Stimulated activated CD4-positive, alpha-beta T cell treated with anti-CD3 and anti-CD28 coated beads, Interleukin-15, amount 100 ng/mL, for 24 hours (primary cell): Measurements from ENCODE around the gene RXFP4.

Source experiments
- DNase-seq: peaks from one replicate; pipeline ENCODE4 v3.0.0-alpha.2; 2020

Gene RXFP4

DNA sequence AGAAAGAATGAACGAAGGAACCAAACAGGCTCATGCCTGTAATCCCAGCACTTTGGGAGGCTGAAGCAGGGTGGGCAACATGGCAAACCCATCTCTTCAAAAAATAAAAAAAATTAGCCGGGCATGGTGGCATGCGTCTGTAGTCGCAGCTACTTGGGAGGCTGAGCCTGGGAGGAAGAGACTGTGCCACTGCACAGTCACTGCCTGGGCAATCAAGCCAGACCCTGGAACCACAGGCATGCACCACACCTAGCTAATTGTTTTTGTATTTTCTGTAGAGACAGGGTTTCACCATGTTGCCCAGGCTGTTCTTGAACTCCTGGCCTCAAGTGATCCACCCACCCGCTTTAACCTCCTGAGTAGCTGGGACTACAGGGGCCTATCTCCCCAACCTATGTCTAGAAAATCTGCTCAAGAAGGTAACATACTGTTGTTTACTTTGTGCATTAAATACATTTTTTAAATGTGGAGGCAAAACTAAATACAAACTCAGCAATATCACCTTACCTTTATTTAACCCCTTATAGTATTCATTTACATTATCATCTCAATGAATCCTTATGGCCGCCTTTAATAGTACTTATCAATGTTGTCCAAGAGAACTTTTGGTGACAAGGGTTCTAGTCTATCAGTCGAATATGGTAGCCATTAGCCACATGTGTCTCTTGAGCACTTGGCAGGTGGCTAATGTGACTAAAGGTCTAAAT, 10.0 kb upstream of the RXFP4 start:
- DNase-seq = no peak

DNA sequence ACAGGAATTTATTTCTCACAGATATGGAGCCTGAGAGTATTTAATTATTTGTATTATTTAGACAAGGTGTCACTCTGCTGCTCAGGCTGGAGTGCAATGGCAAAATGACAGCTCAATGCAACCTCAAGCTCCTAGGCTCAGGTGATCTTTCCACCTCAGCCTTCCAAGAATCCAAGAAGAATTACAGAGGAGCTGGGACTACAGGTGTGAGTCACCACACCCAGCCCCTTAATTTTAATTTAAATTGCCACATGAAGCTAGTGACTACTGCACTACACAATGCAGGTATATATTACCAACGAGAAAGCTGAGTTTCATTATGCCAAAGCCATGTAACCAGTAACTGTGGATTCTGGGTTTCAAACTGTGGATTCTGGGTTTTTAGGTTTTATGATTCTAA, 9.4 kb upstream of the RXFP4 start:
- no peak for DNase-seq

DNA sequence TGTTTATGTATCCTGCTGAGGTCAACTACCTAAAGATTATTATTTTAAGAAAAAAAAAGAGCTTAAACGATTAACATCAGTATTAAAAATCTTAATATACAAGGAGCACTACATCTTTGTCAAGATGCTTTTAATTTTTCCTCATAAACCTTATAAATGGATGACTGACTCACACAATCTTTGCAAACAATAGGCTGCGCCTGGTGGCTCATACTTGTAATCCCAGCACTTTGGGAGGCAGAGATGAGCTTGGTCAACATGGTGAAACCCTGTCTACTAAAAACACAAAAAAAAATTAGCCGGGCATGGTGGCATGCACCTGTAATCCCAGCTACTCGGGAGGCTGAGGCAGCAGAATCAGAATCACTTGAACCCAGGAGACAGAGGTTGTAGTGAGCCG, 9.0 kb upstream of the RXFP4 start:
- no peak for DNase-seq

GRCh38 chr1:155933591-155934096, 7.8 kb upstream of the RXFP4 start:
- DNase-seq = no peak

DNA sequence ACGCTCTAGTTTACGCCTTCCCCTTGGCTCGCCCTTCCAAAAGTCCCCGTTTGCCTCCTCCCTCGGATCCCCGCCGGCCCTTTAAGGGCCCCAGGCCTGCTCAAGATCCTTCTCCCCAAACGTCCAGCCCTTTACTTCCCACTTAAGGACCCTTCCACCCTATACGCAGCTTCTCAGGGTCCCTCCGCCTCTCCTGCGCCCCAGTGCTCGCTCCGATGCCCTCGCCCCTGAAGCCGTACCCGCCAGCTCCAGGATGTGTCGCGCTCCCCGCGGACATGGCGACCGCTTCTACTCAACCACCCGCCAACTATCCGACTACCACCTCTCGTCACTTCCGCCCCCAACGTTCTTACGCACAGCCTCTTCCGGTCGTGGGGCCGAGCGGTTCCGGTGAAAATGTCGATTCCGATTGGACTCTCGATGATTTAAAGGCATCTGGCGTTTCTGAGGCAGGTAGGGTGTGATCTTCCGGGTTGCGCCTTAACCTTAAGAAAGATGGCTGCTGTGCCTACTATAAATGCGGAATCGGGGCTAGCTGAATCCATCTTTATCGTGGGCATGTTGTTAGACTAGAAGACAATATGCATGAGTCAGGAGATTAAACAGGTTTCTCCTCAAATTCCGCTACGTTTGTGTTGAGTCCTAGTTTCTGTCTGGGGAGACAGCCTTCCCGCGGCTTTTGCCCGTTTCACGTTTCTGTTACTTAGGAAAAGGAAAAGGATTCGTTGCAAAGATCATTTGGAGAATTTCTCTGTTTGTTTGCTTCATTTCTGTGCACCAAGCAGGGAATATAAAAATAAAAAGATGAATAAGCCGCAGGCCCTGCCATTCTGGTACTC, 7.1 kb upstream of the RXFP4 start, which contains the start of gene KHDC4:
KHDC4 (minus strand) TSS at position 317 of the 839 bp plus-strand sequence; CDS start at position 277, 40 bp downstream.
- DNase-seq = peak; percentile 95

DNA sequence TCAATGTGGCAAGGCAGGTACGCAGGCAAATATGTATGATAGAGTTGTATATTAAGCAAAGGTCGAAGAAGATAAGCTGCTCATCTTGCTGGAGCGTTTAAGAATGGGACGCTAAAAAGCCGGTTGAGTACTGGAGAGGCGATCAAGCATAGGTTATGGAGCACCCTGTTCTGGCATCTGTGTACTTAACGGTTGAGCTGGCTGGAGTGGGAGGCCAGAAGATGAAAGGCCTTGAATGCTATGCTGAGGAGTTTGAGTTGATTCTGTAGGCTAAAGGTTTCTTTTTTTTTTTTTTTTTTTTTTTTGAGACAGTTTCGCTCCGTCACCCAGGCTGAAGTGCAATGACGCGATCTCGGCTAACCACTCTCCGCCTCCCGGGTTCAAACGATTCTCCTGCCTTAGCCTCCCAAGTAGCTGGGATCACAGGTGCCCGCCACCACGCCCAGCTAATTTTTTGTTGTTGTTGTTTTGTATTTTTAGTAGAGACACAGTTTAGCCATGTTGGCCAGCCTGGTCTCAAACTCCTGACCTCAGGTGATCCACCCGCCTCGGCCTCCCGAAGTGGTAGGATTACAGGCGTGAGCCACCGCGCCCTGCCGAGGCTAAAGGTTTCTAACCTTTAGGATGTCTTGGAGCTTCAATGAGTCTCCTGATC, 6.4 kb upstream of the RXFP4 start:
- no peak for DNase-seq

DNA sequence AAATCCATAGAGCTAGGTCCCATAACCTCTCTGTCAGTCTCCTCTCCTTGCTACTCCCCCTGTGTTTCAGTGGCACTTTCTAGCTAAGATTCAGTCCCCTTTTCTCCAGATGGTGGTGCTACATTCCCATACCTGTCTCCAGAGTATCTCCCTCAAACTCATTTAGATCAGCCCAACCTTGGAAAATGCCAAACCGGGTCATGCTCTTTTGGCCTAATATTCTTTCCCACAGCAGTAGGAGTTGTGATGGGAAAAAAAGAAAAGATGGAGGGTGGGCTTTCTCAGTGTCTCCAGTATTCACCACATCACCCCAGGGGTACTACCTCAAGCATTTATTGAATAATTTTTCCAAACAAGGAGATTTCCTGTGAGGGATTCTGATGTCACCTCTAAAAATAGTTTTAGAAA, 3.2 kb upstream of the RXFP4 start:
- no peak for DNase-seq

DNA sequence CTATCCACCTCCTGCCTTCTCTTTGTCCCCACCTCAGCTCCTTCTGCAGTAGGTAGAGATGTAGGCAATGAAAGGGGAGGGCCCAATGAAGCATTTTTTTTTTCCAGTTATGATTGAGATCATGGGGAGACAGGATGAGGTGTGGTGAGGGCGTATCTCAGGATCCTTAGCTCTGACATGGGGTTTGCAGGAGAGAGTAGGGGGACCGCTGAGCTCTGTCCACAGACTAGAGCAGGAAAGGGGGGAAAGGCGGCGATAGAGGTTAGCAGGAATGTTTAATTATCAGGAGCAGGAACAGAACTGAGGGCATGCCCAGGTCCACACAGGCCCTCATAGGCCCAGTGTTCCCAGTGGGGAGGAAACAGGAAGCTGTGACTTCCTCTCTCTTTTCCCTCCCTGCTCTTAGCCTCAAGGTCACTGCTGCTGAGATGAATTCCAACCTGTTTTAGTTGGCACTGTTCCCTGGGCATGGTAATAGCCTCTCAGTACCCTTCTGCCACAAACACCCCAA, 901 bp upstream of the RXFP4 start:
- DNase-seq = no peak

GRCh38 chr1:155941845-155942531, 550 bp downstream of the RXFP4 start:
- DNase-seq = no peak

GRCh38 chr1:155942578-155943141, 1.2 kb downstream of the RXFP4 start:
- no peak for DNase-seq

DNA sequence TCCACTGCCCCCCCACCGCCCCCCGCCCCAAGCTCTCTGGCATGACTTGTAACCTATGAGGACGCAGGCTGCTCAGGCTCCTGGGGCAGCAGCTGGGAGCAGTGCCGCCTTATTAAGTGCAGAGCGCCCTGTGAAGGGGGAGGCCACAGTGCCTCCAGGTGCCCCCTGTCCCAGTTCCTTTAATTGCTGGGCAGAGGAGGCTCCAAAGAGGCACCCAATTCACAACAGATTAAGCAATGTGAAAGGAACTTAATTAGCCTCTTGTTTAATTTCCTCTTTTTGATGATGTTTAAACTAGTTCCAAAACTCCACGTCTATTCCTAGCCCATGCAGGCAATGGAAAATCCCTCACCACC, 3.0 kb downstream of the RXFP4 start:
- DNase-seq = no peak

DNA sequence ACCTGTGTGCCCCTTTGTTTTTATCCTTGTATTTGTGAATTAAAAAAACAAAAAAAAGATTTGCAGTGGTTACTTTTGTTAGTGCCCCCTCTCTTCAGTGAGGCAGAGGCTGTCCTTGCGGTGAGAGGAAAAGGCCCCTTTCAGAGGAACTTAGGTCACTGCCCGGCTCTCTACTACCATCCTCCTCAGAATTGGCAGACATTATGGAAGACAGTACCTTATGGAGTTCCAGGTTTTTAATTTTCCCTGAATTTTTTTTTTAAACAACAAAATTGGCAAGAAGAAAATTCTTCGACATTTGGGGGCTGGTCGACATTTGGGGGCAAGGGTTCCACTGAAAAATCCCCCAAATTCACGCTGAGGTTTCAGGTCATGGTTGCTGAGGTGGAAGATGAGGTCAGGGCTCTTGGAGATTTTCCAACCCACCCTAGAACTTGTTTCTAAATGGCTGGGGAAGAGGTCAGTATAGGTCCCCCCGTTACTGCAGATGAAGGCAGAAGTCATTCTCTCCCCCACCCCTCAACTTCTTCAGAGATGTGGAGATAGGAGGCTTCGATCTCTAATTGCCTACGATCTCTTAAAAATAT, 5.3 kb downstream of the RXFP4 start:
- no peak for DNase-seq

DNA sequence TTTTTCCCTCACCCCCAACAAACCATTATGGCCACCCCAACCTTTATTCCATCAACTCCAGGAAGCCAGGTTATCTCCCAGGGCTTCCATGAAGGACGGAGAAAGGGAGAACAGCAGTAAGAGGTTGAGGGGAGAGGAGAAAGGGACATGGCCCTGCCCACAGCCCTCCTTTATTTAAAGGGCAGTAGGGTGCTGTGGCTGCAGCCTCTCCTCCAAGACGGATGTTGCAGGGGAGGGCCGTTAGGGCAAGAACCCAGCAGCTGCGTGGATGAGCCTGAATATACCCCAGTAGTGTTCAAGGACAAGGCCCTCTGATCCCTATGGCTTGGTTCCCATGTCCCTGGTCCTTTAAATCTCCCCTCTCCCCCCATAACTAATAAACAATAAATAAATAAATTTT, 5.9 kb downstream of the RXFP4 start:
- DNase-seq = no peak

DNA sequence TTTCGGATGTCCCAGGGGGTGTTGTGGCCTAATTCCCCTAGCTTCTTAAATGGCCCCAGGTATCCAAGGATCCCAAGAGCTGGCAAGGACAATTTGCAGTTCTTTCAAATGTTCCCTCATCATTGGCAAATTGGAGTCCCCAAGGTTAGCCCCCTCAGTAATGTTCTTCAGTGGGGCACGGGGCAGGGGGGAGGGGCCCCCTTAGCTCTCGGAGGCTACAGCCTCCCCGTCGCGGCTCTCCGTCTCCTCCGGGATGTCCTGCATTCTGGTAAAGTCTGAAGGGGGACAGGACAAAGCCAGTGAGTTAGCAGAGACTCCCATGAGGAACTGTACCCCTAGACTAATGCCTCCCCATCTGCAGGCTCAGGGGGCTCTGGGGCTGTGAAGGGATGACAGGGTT, 6.3 kb downstream of the RXFP4 start:
- DNase-seq = no peak

- no peak for DNase-seq
Measured at GRCh38 chr1:155950829-155951228, 9.4 kb downstream of the RXFP4 start.

GRCh38 chr1:155951753-155952504, 10.5 kb downstream of the RXFP4 start:
- no peak for DNase-seq

- DNase-seq = no peak
Measured at GRCh38 chr1:155952505-155952890, 11.1 kb downstream of the RXFP4 start.

- DNase-seq = no peak
Measured at GRCh38 chr1:155954645-155955044, 13.2 kb downstream of the RXFP4 start.

DNA sequence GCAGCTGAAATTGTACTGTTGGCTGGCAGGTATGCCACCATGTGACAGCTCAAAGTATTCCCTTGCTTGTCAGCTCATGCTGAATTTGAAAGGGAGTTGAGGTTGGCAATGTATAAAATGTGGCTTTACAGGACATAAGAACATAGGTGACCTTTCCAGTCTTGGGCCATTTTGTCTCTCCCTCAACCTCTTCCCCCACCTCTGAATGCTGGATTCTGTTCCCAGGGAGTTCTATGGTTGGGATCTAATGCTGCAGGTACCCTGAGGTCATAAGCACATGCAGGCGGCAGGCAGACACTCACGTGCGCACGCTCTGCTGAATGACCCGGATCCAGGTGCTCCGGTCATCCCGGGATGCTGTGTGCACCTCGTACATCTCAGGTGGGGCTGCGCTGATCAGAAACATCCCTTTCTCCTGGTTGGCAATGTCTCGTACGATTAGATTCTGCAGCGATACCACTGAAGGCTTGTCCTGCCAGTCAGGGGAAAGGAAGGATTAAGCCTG, 16.0 kb downstream of the RXFP4 start:
- no peak for DNase-seq

- DNase-seq = no peak
Measured at GRCh38 chr1:155960081-155960745, 18.8 kb downstream of the RXFP4 start.

DNA sequence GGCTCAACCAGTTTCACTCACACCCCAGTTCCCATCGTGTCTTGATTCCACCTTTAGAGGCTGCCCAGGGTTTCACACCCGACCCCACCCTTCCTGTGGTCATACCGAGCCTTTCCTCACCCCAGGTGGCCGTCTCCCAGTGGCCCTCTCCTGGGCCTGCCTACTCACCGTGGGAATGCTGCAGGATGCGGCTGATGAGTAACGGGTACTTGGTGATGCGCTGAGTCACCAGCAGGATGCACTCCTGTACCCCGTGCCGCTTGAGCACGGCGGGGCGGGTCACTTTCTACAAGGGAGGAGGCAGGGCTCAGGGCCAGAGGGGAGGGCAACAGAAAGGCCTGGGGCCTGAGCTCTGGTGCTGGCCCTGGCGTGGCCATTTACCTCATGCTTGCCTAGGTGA, 20.5 kb downstream of the RXFP4 start:
- no peak for DNase-seq
